Sciatic nerve (tissue), 2 donors: ENCODE results near the gene APBA1. TPM values are rescaled to one million over a fixed set of nuclear protein-coding genes. Genes with fewer than 3 reads are reported as not detected.

Experiments used
- ATAC-seq: fragments of 200-7000 bp; cut with Tn5 transposase; one replicate; pipeline ENCODE4 v1.9.1; 2020; ENCODE audit warnings: mild to moderate bottlenecking, moderate library complexity
- DNase-seq: peaks from one replicate; pipeline ENCODE4 v3.0.0-alpha.2; 2020; ENCODE audit warnings: low spot score
- intact Hi-C: fragments of 100-400 bp; cut with DNase I; formaldehyde crosslinking; loops from one replicate; pipeline ENCODE4 v1.14.2; 2022
- total RNA-seq: library from RNA; stranded (reverse); fragmentation: NEBNext Ultra II Directional; extraction: Animal tissue kit (Norgen Biotek cat#: 25700); gene quantifications from one replicate; pipeline ENCODE4 v1.2.1, GENCODE V29; 2021
- donor health status: DM: no; HTN: no; CAD: no.
- donor health status: DM: no; HTN: no; CAD: no.

APBA1 gene
- total RNA-seq, 1 donor from 2014 or later, result 11.1 TPM

DNA sequence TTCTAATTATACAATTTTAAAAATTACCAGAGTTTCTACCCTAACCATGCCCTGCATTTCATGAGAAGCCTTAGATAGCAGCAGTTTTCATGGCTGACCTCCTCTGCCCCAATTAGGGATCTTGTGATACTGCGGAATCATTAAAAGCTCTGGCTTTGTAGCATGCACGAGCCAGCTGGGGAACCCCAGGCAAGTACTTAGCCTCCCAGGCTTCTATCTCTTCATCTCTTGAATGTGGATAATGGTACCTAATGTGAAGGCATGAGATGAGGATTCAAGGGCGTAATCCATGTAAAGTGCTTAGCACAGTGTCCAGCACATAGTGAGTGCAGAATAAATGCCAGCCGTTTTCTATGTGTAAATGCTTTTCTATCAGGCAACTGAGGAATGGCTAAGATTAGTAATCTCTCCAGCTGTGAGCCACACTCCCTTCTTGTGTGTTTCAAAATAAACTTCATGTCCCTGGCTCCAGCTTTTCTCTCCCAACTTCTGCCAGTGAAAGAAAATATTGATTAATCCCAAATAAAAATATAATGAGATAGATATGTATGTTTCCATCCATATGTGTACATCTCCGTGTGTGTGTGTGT is 88.4 kb downstream of the APBA1 start:
- DNase-seq, result no peak
- intact Hi-C loops, result no loop called here
- no peak for ATAC-seq

DNA sequence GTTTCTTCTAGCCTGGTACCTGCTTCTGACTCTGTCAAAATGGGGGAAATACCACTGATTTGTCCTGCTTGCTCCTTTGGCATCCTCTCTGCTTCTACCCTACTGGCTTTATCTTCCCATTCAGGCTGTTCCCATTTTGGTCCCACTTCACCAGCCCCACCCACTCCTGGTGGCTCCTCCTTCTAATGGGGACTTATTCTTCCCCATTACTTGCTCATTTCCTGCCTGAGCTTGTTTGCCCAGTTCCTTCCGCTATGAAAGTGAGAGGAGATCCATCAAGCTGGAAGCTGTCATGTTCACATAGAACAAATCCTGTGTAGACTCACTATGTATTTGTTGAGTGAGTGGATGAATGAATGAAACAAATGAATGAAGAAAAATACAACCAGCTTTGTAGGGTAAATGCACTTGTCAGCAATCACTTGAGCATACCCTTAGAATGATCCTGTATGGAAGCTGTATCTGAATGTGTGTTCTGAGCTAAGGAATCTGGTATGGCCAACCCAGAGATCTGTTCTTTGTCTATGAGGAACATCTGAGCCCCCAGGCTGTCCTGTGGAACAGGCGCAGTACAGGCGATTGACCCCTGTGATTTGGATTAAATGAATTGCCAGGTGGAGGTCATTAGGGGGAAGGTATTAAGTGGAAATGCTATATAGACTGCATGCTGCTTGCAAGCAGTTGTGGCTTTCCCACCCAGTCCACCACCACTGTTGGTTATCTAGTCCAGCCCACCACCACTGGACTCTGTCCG is 89.5 kb downstream of the APBA1 start:
- peak; percentile 51 for ATAC-seq
- no peak for DNase-seq
- intact Hi-C loops, result no loop called here

DNA sequence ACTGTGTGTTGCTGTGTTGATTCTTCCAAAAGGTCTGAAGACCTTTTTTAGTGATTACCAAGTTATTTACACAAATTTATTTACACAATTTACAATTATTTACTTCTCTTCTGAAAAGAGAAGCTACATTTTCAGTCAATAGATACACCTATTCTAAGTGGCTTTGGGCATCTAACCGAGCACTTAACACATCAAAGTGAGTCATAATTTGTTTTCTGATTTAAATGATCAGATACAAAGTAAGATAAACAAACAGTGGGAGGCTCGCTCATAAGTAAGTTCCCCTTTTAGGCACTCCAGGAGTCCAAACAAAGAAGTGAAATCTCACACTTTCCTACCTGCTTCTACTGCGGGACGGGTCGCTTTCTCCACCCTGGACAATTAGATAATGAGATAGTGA is 90.2 kb downstream of the APBA1 start:
- ATAC-seq, result no peak
- intact Hi-C loops, result no loop called here
- DNase-seq, result no peak

DNA sequence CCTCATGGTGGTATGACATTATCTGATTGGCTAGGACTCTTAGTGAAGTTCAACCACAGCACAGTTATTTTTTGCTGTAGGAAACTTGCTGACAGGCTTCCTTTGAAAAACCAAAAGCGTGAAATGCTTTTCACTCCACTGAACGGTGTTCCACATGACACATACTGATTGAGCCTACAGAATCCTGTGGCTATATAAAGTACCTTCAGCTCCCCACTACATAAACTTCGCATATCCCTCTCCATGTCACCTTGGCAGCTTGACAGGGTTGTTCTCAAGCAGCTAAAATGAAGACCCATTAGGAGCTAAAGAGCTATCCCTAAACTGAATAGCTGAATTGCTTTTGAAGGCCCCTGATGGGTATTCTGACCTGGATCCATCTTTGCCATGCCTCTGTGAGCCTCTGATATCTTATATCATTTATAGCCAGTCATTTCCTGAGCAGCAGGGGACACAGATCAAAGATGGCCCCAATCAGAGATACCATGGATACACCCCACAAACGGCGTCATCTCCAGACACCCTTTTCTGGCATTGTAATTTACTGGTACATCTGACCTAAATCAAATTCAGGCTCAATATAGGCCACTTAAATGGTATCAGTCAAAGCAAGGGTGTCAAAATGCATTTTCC is 91.5 kb downstream of the APBA1 start:
- no peak for DNase-seq
- no peak for ATAC-seq
- intact Hi-C loops, result no loop called here

GRCh38 chr9:69579760-69580581 is 92.2 kb downstream of the APBA1 start:
- no peak for ATAC-seq
- no peak for DNase-seq
- intact Hi-C loops, result no loop called here

DNA sequence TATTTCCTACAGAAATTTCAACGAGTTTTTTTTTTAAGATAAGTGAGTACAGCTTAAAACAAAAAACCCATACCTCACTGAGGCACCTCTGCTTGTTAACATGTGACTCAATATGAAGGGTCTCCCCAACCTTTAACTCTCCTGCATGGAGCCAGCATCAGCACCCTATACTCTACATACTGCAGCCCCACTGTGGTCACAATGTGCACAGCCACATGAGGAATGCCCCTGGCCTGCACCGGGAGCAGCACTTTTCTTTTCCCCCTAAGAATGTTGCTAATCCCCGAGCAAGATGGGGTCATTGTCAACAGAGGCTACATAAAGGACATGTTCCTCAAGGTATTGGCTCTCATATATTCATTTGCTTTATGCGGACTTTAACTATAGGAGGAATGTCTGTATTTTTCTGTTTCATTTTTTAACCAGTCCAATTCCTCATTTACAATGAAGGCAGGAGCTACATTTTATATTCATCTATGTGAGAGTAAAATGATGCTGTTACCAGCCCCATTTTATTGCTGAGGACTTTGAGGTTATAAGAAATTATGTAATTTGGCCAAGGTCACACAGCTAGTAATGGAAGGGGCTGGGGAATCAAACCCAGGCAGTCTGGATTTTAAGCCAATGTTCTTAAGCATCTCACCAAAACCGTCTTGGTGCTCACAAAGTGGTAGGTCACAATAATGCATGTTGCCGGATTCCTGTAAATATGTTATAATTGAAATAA is 93.0 kb downstream of the APBA1 start:
- intact Hi-C loops, result no loop called here
- ATAC-seq, result no peak
- no peak for DNase-seq

DNA sequence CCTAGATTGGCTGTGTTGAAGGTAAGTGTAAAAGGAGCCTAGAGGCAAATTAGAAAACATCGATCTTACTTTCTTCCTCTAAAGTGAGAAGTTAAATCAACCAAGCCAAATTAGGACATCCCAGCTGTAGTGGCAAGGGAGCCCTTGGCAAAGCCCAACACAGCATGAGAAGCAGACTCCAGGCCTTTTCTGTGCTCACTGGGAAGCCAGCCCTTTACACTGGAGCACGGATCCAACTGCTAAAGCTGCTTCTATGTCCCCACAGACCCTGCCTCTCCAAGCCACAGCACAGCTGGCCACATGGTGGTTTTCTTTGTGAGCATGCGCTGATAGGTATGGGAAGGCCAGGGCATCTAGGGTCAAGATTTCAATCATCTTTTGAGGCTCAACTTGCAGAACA is 94.1 kb downstream of the APBA1 start:
- intact Hi-C loops, result no loop called here
- ATAC-seq, result peak; percentile 39
- DNase-seq, result no peak

DNA sequence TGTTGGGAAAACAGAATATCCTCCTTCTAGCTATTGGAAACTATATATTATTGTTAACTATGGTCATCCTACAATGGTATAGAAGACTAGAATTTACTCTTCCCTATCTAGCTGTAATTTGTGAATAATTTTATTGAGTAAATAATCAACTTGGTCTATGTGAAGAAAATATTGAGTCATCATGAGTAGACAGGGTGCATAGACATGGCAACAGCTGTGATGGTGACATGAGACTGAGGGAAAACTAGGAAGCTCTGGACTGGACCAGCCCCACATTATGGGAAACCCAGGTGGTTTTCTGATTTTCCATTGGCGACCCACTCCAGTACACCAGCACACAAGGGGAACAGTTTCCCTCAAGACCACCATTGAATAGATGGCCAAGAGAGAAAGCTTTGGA is 95.0 kb downstream of the APBA1 start:
- intact Hi-C loops, result no loop called here
- no peak for DNase-seq
- no peak for ATAC-seq

GRCh38 chr9:69574057-69574456 is 98.1 kb downstream of the APBA1 start:
- ATAC-seq, result no peak
- intact Hi-C loops, result no loop called here
- DNase-seq, result no peak

DNA sequence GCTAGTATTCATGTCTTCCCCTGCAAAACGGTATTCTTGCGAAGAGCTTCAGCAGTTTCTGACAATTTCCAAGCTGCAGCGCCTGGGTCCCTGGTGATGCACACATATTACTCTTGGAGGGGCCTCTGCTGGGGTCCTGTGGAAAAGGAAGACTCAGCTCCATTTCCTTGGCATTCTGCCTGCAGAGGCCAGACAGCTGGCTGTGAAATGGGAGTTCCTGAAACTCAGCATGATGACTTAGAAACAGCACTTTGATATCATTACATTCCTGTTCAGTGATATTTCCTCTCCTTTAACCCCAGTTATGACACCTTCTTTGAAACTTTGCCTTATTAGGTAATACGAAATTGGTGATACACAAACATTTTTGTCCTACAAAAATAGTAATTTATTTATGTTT is 98.5 kb downstream of the APBA1 start:
- DNase-seq (no peak), ATAC-seq (no peak)
- intact Hi-C loops, result no loop called here

DNA sequence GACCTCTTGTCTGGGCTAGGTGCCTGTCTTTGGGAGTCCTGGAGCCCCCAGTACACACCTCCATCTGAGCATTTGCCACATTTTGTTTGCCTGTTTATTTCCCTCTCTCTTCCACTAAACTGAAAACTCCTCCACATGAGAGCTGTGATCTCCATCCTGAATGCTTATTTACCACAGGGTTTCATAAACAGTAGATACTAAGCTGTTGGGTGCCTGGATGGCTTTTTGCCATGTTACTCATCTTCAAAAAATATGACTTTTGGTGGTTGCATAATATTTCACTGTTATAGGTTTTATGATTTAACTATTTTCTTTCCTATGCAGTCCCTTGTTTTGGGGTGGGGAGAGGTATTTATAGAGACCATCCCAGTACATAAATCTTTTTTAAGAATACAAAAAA is 99.6 kb downstream of the APBA1 start:
- ATAC-seq, result no peak
- DNase-seq, result no peak
- intact Hi-C loops, result no loop called here

GRCh38 chr9:69571032-69571431 is 101.1 kb downstream of the APBA1 start:
- ATAC-seq (no peak), DNase-seq (no peak)
- intact Hi-C loops, result no loop called here

DNA sequence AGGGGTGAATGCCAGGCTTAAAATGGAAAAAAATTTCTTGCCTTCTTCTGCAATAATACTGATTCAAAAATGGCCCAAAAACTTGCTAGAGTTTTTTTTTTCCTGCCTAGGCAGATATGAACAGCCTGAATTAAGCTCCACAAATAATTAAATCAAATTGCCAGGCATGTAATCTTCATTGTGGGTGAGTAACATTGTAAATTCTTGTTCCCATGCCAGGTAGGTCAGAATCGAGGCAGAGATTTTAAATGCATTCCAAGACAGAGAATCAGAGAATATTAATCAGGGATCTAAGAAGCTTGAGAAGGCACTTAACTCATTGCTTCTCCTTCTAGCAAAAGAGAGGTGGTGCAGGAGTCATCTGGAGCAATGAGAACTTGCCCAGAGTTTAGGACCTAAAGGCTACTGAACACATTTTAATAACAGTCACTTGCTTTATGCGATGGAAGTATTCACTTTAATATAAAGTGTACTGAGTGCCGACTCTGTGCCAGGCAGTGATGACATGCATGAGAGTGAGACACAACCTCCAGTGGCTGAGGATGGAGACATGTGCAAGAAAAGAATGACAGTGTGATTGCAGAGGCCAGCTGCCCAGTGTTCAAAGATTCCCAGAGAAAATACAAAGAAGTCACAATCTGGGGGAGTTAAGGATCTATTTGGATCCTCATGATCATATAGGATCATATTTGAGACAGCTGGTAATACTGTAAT is 102.3 kb downstream of the APBA1 start:
- ATAC-seq (no peak), DNase-seq (no peak)
- intact Hi-C loops, result no loop called here

GRCh38 chr9:69564557-69564956 is 107.6 kb downstream of the APBA1 start:
- intact Hi-C loops, result no loop called here
- ATAC-seq (no peak), DNase-seq (no peak)

GRCh38 chr9:69559126-69559525 is 113.0 kb downstream of the APBA1 start:
- ATAC-seq (no peak), DNase-seq (no peak)
- intact Hi-C loops, result no loop called here

DNA sequence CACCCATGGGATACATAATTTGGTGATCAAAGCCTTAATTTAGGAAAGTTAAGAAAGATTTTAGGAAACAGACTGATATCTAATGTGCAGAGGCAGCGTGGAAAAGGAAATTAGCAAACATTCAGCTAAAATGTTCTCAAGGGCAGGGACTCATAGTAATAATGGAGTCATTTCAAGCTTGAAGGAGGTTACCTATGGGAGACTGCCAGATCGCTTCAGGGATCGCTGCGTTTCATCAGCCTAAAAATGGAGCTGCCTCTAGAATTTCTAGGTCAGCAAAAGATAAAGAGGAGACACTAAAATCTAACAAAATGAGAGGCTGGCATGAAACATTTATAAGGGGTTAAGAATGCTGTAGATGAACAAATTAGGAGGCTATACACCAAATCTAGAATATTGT is 115.5 kb downstream of the APBA1 start:
- ATAC-seq (no peak), DNase-seq (no peak)
- intact Hi-C loops, result no loop called here

- intact Hi-C loops, result no loop called here
- ATAC-seq (no peak), DNase-seq (no peak)
Measured at GRCh38 chr9:69555802-69556201, 116.4 kb downstream of the APBA1 start.

DNA sequence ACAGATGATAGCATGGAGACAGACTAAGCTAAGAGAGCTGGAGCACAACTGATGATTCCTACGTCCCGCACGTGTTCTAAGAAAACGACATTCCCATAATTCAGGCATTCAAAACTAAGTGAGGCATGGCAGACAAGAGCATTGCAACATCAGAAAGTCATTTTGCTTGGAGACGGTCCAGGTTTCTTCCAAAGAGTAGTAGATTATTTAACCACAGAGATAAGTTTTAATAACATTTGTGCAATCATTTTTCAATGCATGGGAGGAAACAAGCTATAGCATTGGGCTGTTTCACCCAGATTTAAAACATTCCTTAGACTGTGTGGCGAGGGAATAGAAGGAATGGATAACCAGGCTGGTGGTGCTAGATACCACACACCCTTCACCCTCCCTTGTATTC is 117.2 kb downstream of the APBA1 start:
- peak; percentile 50 for ATAC-seq

More for the DNA sequence above, 117.2 kb downstream of the APBA1 start:
- intact Hi-C loops, result no loop called here
- DNase-seq, result no peak
